VCaP (cell line): Measurements from ENCODE around the gene RLN3.

ENCODE experiments used
- H3K27ac ChIP-seq: fragments of 450-650 bp; 2 replicates; pipeline ENCODE4 v1.5.1; 2017
- CTCF ChIP-seq: fragments of 450-650 bp; conservative IDR thresholded peaks from 2 replicates; pipeline ENCODE4 v1.5.1; 2017; ENCODE audit warnings: mild to moderate bottlenecking, moderate library complexity

Gene RLN3

GRCh38 chr19:14053032-14053431 is 25.1 kb downstream of the RLN3 start:
- no peak overlapping the region for H3K27ac ChIP-seq
- TF ChIP-seq CTCF: no peak

GRCh38 chr19:14053500-14053899 is 25.6 kb downstream of the RLN3 start:
- no peak for TF ChIP-seq CTCF
- H3K27ac ChIP-seq: no peak overlapping the region

- H3K27ac ChIP-seq: no peak overlapping the region
- no peak for TF ChIP-seq CTCF
These were observed 26.2 kb downstream of the RLN3 start for GRCh38 chr19:14054099-14054498.

- H3K27ac ChIP-seq: no peak overlapping the region
- TF ChIP-seq CTCF: no peak
These were observed 26.8 kb downstream of the RLN3 start for GRCh38 chr19:14054721-14055120.

GRCh38 chr19:14055396-14055795 is 27.4 kb downstream of the RLN3 start:
- H3K27ac ChIP-seq: no peak overlapping the region
- TF ChIP-seq CTCF: no peak

GRCh38 chr19:14056069-14056666 is 28.2 kb downstream of the RLN3 start:
- no peak for TF ChIP-seq CTCF
- no peak overlapping the region for H3K27ac ChIP-seq

GRCh38 chr19:14056741-14057356 is 28.9 kb downstream of the RLN3 start:
- no peak overlapping the region for H3K27ac ChIP-seq
- TF ChIP-seq CTCF: no peak
